Mucosa of descending colon (tissue), 3 donors: ENCODE measurements around the gene HEPN1. TPM values are rescaled to one million over a fixed set of nuclear protein-coding genes. Genes with fewer than 3 reads are reported as not detected.

Source experiments
- ATAC-seq: fragments of 200-7000 bp; cut with Tn5 transposase; one replicate; pipeline ENCODE4 v1.9.1; 2020; ENCODE audit warnings: mild to moderate bottlenecking, moderate library complexity
- DNase-seq, 3 donors: peaks; one replicate each; pipeline ENCODE4 v3.0.0-alpha.2; 2020
- H3K36me3 ChIP-seq: fragments of 200-600 bp; one replicate; pipeline ENCODE4 v1.8.0; 2021; ENCODE audit warnings: low read depth, mild to moderate bottlenecking
- H3K4me1 ChIP-seq: fragments of 200-600 bp; one replicate; pipeline ENCODE4 v1.8.0; 2021; ENCODE audit warnings: low read depth, mild to moderate bottlenecking
- H3K4me3 ChIP-seq: fragments of 200-600 bp; one replicate; pipeline ENCODE4 v1.8.0; 2021; ENCODE audit warnings: mild to moderate bottlenecking
- H3K9me3 ChIP-seq: fragments of 200-600 bp; one replicate; pipeline ENCODE4 v1.8.0; 2021; ENCODE audit warnings: mild to moderate bottlenecking
- CTCF ChIP-seq: fragments of 200-600 bp; IDR thresholded peaks from one replicate; pipeline ENCODE4 v1.8.0; 2022; ENCODE audit warnings: antibody characterized with exemption, mild to moderate bottlenecking
- intact Hi-C, 2 donors: fragments of 100-400 bp; cut with DNase I in 1 of 2; cut with micrococcal nuclease in 1 of 2; formaldehyde crosslinking; loops; one replicate each; pipeline versions ENCODE4 v1.11.0 to v1.11.1; 2022; cut with DNase I, micrococcal nuclease
- total RNA-seq, 3 donors: library from RNA; stranded (reverse); fragmentation: NEBNext Ultra II Directional in 2 of 3; extraction: Animal tissue kit (Norgen Biotek cat#: 25700) in 2 of 3; gene quantifications; one replicate each; pipeline versions ENCODE4 v1.2.1 to v1.2.4, GENCODE V29; 2021 to 2023
- donor health status: DM: no; HTN: no; CAD: no; lungs with moderate emphysema.
- donor health status: DM: no; HTN: no; CAD: no.
- donor health status: DM: no; HTN: yes; CAD: no.

HEPN1 gene
- total RNA-seq, 3 donors from 2014 or later, result not detected

- TF ChIP-seq CTCF, result no peak
- Histone ChIP-seq H3K4me1 (peaks cover 3% of the 10 kb centered on the region), H3K36me3 (no peaks in the 10 kb centered on the region), H3K4me3 (no peak overlapping the region), H3K9me3 (no peaks in the 10 kb centered on the region)
- DNase-seq (no peak), ATAC-seq (no peak)
- intact Hi-C loops, result no loop called here
These were observed 38.1 kb upstream of the HEPN1 start for GRCh38 chr11:124880958-124881357.

- intact Hi-C loops, result no loop called here
- DNase-seq, result no peak
- Histone ChIP-seq H3K9me3 (no peaks in the 10 kb centered on the region), H3K4me3 (no peak overlapping the region), H3K36me3 (no peaks in the 10 kb centered on the region), H3K4me1 (no peaks in the 10 kb centered on the region)
- TF ChIP-seq CTCF, result no peak
- ATAC-seq, result peak; percentile 65
These were observed 36.5 kb upstream of the HEPN1 start for GRCh38 chr11:124882339-124883071.

GRCh38 chr11:124884340-124884739, 34.7 kb upstream of the HEPN1 start:
- ATAC-seq (no peak), DNase-seq (no peak)
- no peaks in the 10 kb centered on the region for H3K36me3 ChIP-seq
- no peak overlapping the region for H3K4me3 ChIP-seq
- no peaks in the 10 kb centered on the region for H3K9me3 ChIP-seq
- H3K4me1 ChIP-seq, result no peaks in the 10 kb centered on the region
- intact Hi-C loops, result no loop called here
- no peak for TF ChIP-seq CTCF

GRCh38 chr11:124884869-124885479, 34.1 kb upstream of the HEPN1 start:
- H3K36me3 ChIP-seq, result no peaks in the 10 kb centered on the region
- no peak overlapping the region for H3K4me3 ChIP-seq
- intact Hi-C loops, result no loop called here
- no peaks in the 10 kb centered on the region for H3K4me1 ChIP-seq
- H3K9me3 ChIP-seq, result no peaks in the 10 kb centered on the region
- ATAC-seq (no peak), DNase-seq (no peak)
- TF ChIP-seq CTCF, result no peak

GRCh38 chr11:124886476-124886875, 32.6 kb upstream of the HEPN1 start:
- H3K4me1 ChIP-seq, result no peaks in the 10 kb centered on the region
- DNase-seq, result no peak
- H3K9me3 ChIP-seq, result no peaks in the 10 kb centered on the region
- intact Hi-C loops, result no loop called here
- TF ChIP-seq CTCF, result no peak
- H3K36me3 ChIP-seq, result no peaks in the 10 kb centered on the region
- no peak for ATAC-seq
- no peak overlapping the region for H3K4me3 ChIP-seq
